Stimulated activated CD4-positive, alpha-beta T cell treated with anti-CD3 and anti-CD28 coated beads, Interleukin-15, amount 100 ng/mL, for 48 hours (primary cell): ENCODE measurements around the gene PLPP3.
"Not testable (repeated sequence)": the region's sequence is repeated elsewhere in the genome, so short reads cannot be mapped to it uniquely, and the experiment has no call there.

ENCODE experiments used
- DNase-seq, 2 donors: peaks; one replicate each; pipeline ENCODE4 v3.0.0-alpha.2; 2020; ENCODE audit warnings: low read depth in 2 of 2

PLPP3 gene

GRCh38 chr1:56578963-56579875, at the start of gene PLPP3:
TSS of gene PLPP3 (minus strand) at chr1:56579563. CDS start at chr1:56579016, 547 bp downstream.
- DNase-seq: no peak

- DNase-seq: no peak
Measured at GRCh38 chr1:56627636-56628039, 48.3 kb upstream of the PLPP3 start.

- no peak for DNase-seq
Measured at GRCh38 chr1:56627019-56627635, 47.8 kb upstream of the PLPP3 start.

GRCh38 chr1:56626546-56626945, 47.2 kb upstream of the PLPP3 start:
- DNase-seq: no peak

GRCh38 chr1:56625819-56626440, 46.6 kb upstream of the PLPP3 start:
- DNase-seq: no peak

GRCh38 chr1:56617141-56617540, 37.8 kb upstream of the PLPP3 start:
- no peak for DNase-seq

GRCh38 chr1:56610770-56611169, 31.4 kb upstream of the PLPP3 start:
- not testable (repeated sequence) for DNase-seq

GRCh38 chr1:56610097-56610496, 30.7 kb upstream of the PLPP3 start:
- not testable (repeated sequence) for DNase-seq

GRCh38 chr1:56595397-56596191, 16.2 kb upstream of the PLPP3 start:
- not testable (repeated sequence) for DNase-seq

- DNase-seq: no peak
Measured at GRCh38 chr1:56591909-56592308, 12.5 kb upstream of the PLPP3 start.

- no peak for DNase-seq
Measured at GRCh38 chr1:56590520-56591011, 11.2 kb upstream of the PLPP3 start.

GRCh38 chr1:56589369-56589768, 10.0 kb upstream of the PLPP3 start:
- no peak for DNase-seq

- no peak for DNase-seq
Measured at GRCh38 chr1:56586502-56586901, 7.1 kb upstream of the PLPP3 start.

GRCh38 chr1:56585985-56586384, 6.6 kb upstream of the PLPP3 start:
- no peak for DNase-seq

- no peak for DNase-seq
Measured at GRCh38 chr1:56584910-56585528, 5.7 kb upstream of the PLPP3 start.

GRCh38 chr1:56583957-56584468, 4.7 kb upstream of the PLPP3 start:
- no peak for DNase-seq

GRCh38 chr1:56580771-56581170, 1.4 kb upstream of the PLPP3 start:
- DNase-seq: no peak

GRCh38 chr1:56578138-56578962, 1.0 kb downstream of the PLPP3 start:
- DNase-seq: no peak

- DNase-seq: no peak
Measured at GRCh38 chr1:56577406-56578137, 1.8 kb downstream of the PLPP3 start.
